ENCODE results near the gene KIF16B. TPM values are rescaled to one million over a fixed set of nuclear protein-coding genes. Genes with fewer than 3 reads are reported as not detected.

The KIF16B gene
- total and polyA plus RNA-seq, 4 donors = 5.1 to 19.7 (median 8.4) TPM

GRCh38 chr20:16302818-16303217 lies 270.4 kb downstream of the KIF16B start (continued):
- TF ChIP-seq REST (IDR thresholded peaks at IDR 0.05) = no peak
- TF ChIP-seq FOXA2 (IDR thresholded peaks at IDR 0.05) = no peak

- H3K4me3 ChIP-seq (ENCODE audit: low read depth in 1 of 3, low read length in 3 of 3) = no peak overlapping the region
- peaks cover 0 to 16% (median 6%) of the 10 kb centered on the region in 4 donors for H3K9me3 ChIP-seq (ENCODE audit: control insufficient read depth in 4 of 4, low read length in 3 of 4)
- no peaks in the 10 kb centered on the region for H3K36me3 ChIP-seq (ENCODE audit: control insufficient read depth in 4 of 4, insufficient read depth in 3 of 4, low read depth in 1 of 4, low read length in 3 of 4)
- 99% methylated on average over 1 of the region's 1 CpG for WGBS
- no peak overlapping the region for H3K27ac ChIP-seq (ENCODE audit: low read depth in 1 of 2, low read length in 2 of 2)
- H3K4me1 ChIP-seq (ENCODE audit: control insufficient read depth in 4 of 4, insufficient read depth in 4 of 4, low read length in 3 of 4) = no peaks in the 10 kb centered on the region
- no peak overlapping the region for H3K9ac ChIP-seq (ENCODE audit: low read depth in 1 of 2, low read length in 2 of 2)
- no peak for DNase-seq (ENCODE audit: low spot score)
- no peaks in the 10 kb centered on the region for H3K27me3 ChIP-seq (ENCODE audit: control insufficient read depth in 4 of 4, insufficient read depth in 4 of 4, low read length in 3 of 4)
- TF ChIP-seq FOXA2 (IDR thresholded peaks at IDR 0.05) = no peak
- TF ChIP-seq RAD21 (IDR thresholded peaks at IDR 0.05) = no peak
- no peak for TF ChIP-seq HNF4A (conservative IDR thresholded peaks at IDR 0.05)
- TF ChIP-seq EGR1 (IDR thresholded peaks at IDR 0.05; ENCODE audit: low read depth in 2 of 2) = no peak
- no peak for TF ChIP-seq TAF1 (conservative IDR thresholded peaks at IDR 0.05)
- TF ChIP-seq ZBTB33 (IDR thresholded peaks at IDR 0.05) = no peak
- no peak for TF ChIP-seq RXRA (IDR thresholded peaks at IDR 0.05)
- no peak for TF ChIP-seq MAX (IDR thresholded peaks at IDR 0.05)
- no peak for TF ChIP-seq FOXA1 (IDR thresholded peaks at IDR 0.05)
- TF ChIP-seq JUND (IDR thresholded peaks at IDR 0.05) = no peak
- TF ChIP-seq YY1 (IDR thresholded peaks at IDR 0.05) = no peak
- no peak for TF ChIP-seq REST (IDR thresholded peaks at IDR 0.05)
- no peak for TF ChIP-seq NR2F2 (IDR thresholded peaks at IDR 0.05)
- TF ChIP-seq ATF3 (IDR thresholded peaks at IDR 0.05) = no peak
- TF ChIP-seq HNF4G (IDR thresholded peaks at IDR 0.05) = no peak
- TF ChIP-seq GABPA (IDR thresholded peaks at IDR 0.05 in 1 of 2, conservative IDR thresholded peaks at IDR 0.05 in 1 of 2) = no peak
- no peak for TF ChIP-seq SP1 (IDR thresholded peaks at IDR 0.05)
Measured at GRCh38 chr20:16301986-16302385, 271.3 kb downstream of the KIF16B start.

All from liver (tissue), 9 donors.